GM21528 (cell line): ENCODE results near the gene POMGNT2.
"Not testable (repeated sequence)": the region's sequence is repeated elsewhere in the genome, so short reads cannot be mapped to it uniquely, and the experiment has no call there.

Source experiments
- ATAC-seq: cut with Tn5 transposase; IDR thresholded peaks from one replicate; pipeline ENCODE4 v1.9.1; 2021; ENCODE audit warnings: mild to moderate bottlenecking, moderate library complexity; ENCODE audit not compliant: unreplicated experiment, low FRiP score

POMGNT2 gene

GRCh38 chr3:43048470-43048869 is 57.4 kb downstream of the POMGNT2 start:
- ATAC-seq: no peak

DNA sequence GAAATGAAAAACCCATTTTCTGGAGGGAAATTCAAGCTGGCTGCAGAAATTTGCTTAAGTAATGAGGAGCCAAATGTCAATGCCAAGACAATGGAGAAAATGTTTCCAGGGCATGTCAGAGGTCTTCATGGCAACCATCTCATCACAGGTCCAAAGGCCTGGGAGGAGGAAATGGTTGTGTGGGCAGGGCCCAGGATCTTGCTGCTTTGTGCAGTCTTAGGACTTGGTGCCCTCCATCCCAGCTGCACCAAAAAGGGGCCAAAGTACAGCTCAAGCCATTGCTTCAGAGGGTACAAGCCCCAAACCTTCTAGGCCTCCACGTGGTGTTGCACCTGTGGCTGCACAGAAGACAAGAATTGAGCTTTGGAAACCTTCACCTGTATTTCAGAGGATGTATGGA is 59.3 kb downstream of the POMGNT2 start:
- ATAC-seq: no peak

- not testable (repeated sequence) for ATAC-seq
Measured at GRCh38 chr3:43045079-43045478, 60.8 kb downstream of the POMGNT2 start.

DNA sequence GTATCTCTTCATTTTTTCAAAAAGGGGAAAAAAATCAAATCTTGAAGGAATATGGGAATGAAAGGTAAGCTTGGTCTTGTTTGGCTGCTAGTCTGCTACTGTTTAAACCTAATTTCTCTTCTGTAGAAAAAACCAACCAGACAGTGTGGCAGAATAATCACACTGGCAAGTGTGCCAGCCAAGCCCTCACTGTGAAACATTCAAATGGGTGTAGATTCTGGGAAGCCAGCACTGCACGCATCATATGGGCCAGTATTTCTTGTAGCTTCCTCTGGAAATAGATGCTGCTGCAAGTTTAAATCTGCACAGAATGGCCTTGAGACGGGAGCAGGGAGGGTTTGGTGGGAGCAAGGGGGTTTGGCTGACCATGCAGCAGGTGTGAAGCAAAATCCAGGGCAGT is 62.1 kb downstream of the POMGNT2 start:
- ATAC-seq: no peak

GRCh38 chr3:43043071-43043766 is 62.7 kb downstream of the POMGNT2 start:
- no peak for ATAC-seq

DNA sequence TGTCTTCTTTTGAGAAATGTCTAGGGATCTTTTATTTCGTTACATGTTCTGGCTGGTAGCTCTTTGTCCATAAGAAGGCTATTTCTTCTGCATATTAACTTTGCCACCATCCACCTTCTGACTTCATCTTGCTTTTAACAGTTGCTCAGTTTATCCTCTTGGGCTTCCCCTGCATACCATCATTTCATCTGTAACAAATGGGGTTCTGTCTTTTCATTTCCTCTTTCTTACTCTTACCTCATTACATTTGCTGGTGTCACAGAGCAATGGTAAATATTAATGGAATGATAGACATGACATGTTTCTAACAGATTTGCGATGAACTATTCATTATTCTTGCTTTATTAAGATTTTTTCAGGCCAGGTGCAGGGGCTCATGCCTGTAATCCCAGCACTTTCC is 64.4 kb downstream of the POMGNT2 start:
- no peak for ATAC-seq

- no peak for ATAC-seq
Measured at GRCh38 chr3:43038010-43038409, 67.9 kb downstream of the POMGNT2 start.

DNA sequence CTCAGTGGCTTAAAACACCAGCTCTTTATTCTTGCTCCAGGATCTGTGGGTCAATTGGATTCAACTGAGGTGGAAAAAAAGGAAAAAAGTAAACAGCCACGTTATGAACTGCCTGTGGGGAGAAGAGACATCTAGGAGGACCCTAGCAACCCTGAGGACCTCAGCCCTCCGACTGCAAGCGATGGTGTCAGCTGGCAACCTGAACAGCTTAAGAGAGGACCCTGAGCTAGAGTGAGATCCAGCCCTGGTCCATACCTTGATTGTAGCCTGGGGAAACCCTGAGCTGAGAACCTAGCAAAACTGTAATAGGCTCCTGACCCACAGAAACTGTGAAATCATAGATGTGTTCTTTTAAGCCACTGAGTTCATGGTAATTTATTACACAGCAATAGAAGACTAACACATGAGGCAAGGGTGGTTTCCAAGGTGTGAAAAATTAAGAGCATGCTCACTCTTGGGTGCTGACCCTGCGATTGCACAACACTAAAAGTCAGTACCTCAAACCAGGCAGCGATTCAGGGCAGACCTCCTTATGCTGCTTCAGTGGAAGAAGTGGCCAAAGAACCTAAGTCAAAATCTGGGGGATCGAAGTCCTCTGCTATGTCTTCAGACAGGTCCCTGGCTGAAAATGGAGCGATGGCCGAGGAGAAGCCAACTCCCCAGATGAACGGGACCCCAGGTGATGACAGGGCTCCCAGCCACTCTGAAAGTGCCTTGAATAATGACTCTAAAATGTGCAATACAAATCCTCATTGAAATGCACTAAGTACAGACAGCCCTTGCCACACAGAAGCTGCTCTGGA is 69.1 kb downstream of the POMGNT2 start:
- ATAC-seq: no peak

DNA sequence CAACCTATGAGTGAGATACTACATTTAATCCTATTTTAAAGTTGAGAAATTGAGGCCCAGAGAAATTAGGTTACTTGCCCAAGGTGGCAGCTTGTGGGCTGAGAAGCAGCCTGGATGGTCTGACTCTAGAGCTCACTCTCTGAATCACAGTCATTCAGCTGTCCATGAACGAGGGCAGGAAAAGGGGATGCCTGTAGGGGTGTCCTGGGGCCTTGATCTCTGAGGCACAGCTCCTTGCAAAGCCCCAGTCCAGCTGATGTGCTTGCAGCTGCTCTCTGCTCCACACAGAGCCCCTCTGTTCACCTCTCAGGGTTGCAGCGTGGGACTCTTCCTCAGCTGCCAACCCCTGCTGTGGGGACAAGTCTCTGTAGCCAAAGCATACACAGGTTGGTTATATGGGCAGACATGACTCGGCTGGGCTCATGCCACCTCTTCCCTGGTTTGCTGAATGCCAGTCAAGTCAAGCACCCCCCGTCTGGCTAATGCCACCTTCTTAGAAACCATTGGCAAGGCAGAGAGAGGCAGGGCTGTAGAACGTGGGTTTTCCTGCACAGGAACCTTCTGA is 70.0 kb downstream of the POMGNT2 start:
- no peak for ATAC-seq

- ATAC-seq: no peak
Measured at GRCh38 chr3:43034911-43035310, 71.0 kb downstream of the POMGNT2 start.

- ATAC-seq: no peak
Measured at GRCh38 chr3:43034200-43034599, 71.7 kb downstream of the POMGNT2 start.

DNA sequence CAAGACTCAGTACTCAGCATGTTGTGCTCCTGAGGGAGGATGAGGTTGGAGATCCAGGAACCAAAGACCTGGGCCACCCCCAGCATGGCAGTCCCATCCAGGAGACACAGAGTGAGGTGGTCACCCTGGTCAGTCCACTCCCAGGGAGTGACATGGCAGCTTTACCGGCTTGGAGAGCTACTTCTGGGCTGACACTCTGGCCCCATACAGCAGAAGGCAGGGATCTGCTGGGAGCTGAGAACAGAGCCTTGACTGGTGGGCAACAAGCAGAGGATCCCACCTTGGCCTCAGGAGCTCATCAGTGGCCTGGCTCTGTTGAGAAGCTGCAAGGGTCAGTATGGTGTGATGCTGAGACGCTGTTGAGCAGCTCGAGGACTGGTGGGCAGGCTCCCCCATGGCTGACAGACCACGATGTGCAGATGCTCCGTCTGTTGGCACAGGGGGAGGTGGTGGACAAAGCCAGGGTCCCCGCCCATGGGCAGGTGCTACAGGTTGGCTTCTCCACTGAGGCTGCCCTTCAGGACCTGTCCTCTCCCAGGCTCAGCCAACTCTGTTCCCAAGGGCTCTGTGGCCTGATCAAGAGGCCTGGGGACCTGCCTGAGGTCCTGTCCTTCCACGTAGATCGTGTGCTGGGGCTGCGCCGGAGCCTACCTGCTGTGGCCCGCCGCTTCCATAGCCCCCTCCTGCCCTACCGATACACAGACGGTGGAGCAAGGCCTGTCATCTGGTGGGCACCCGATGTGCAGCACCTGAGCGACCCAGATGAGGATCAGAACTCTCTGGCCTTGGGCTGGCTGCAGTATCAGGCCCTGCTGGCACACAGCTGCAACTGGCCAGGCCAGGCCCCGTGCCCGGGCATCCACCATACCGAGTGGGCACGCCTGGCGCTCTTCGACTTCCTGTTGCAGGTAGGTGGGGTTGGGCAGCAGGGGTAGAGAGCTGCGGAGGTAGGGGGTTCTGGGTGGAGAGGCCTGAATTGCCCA is 72.9 kb downstream of the POMGNT2 start:
- ATAC-seq: no peak

GRCh38 chr3:43031889-43032545 is 73.9 kb downstream of the POMGNT2 start:
- ATAC-seq: no peak

DNA sequence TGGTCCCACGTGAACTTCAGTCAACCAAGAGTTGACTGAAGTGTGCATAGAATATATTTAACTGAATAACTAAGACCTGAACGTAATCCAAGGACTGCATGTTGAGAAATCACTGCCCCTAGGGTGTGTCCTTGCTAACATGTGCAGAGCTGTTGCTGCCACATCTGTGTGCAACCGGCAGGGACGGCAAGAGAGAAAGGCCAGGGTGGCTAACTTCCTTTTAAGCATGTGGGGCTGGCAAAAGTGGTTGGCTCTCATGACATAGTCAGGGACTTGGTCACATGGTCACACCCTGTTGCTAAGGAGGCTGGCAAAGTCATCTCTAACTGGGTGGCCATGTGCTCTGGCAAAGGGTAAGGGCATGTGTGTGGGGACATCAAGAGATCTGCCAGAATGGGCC is 74.4 kb downstream of the POMGNT2 start:
- ATAC-seq: no peak

- no peak for ATAC-seq
Measured at GRCh38 chr3:43030162-43030935, 75.5 kb downstream of the POMGNT2 start.
